Sigmoid colon (tissue), 4 donors: Measurements from ENCODE around the gene CAV2.

Experiments used
- CTCF ChIP-seq, 4 experiments: fragments of 450-650 bp in 3 of 4; fragments of 200-600 bp in 1 of 4; IDR thresholded peaks; one replicate each; pipeline ENCODE4 v1.5.1; 2016 to 2019; ENCODE audit warnings: antibody characterized with exemption in 4 of 4, mild to moderate bottlenecking in 3 of 4, moderate library complexity in 2 of 4
- EP300 ChIP-seq, 4 donors: sonication (generic); formaldehyde crosslinking; IDR thresholded peaks; one replicate each; pipeline ENCODE4 v1.6.1; 2017; ENCODE audit warnings: antibody characterized with exemption in 4 of 4
- POLR2A ChIP-seq, 2 donors: fragments of 450-650 bp; IDR thresholded peaks; one replicate each; pipeline ENCODE4 v1.6.1; 2016; ENCODE audit warnings: antibody characterized with exemption in 2 of 2, mild to moderate bottlenecking in 2 of 2, moderate library complexity in 2 of 2

- no peak for TF ChIP-seq CTCF (IDR thresholded peaks at IDR 0.05)
- TF ChIP-seq EP300 (IDR thresholded peaks at IDR 0.05): no peak
- TF ChIP-seq POLR2A (IDR thresholded peaks at IDR 0.05): no peak
Measured at GRCh38 chr7:116465125-116465524, 34.4 kb upstream of the CAV2 start.
